H1 (cell line): ENCODE data around the gene RPL26. TPM values are rescaled to one million over a fixed set of nuclear protein-coding genes. Genes with fewer than 3 reads are reported as not detected.

Experiments used
- CTCF ChIA-PET: fragments of 300-600 bp; sonication (Branson Sonifier 250); formaldehyde crosslinking; loops from one replicate; lab custom pipeline; 2021; ENCODE audit not compliant: partially characterized antibody; lab: Charles Lee
- POLR2A ChIA-PET: fragments of 300-600 bp; sonication (Branson Sonifier 250); formaldehyde crosslinking; loops from one replicate; lab custom pipeline; 2021; ENCODE audit warnings: inconsistent platforms; ENCODE audit not compliant: partially characterized antibody; lab: Charles Lee
- DNase-seq, 2 experiments: peaks; one replicate each; pipeline versions ENCODE4 v3.0.0 to v3.0.0-alpha.2; 2010 to 2022; ENCODE audit warnings: low spot score in 2 of 2, low read depth in 1 of 2, mixed read lengths in 1 of 2
- FAIRE-seq: peaks from 2 replicates; lab custom pipeline; 2011; peaks lifted over from hg19 to GRCh38; lab: Jason Lieb, UNC
- H2AFZ ChIP-seq: 2 replicates; pipeline ENCODE4 v1.8.1; 2012; ENCODE audit warnings: low read length, inconsistent platforms
- H2AK5ac ChIP-seq: 2 replicates; pipeline ENCODE4 v1.6.1; 2013; ENCODE audit warnings: low read depth, low read length
- H2BK120ac ChIP-seq: replicated peaks from 2 replicates; pipeline ENCODE3; 2013; ENCODE audit warnings: low read depth, low read length, inconsistent platforms
- H2BK12ac ChIP-seq: 2 replicates; pipeline ENCODE4 v1.6.1; 2013; ENCODE audit warnings: low read depth, low read length
- H2BK15ac ChIP-seq: 2 replicates; pipeline ENCODE4 v1.6.1; 2013; ENCODE audit warnings: low read length
- H2BK20ac ChIP-seq: 2 replicates; pipeline ENCODE4 v1.6.1; 2013; ENCODE audit warnings: low read length
- H2BK5ac ChIP-seq: 2 replicates; pipeline ENCODE4 v1.6.1; 2013; ENCODE audit warnings: low read depth, low read length
- H3K14ac ChIP-seq: 2 replicates; pipeline ENCODE4 v1.6.1; 2013; ENCODE audit warnings: inconsistent platforms; ENCODE audit not compliant: insufficient read length
- H3K18ac ChIP-seq: 2 replicates; pipeline ENCODE4 v1.6.1; 2013; ENCODE audit warnings: low read length; ENCODE audit errors: extremely low read depth
- H3K23ac ChIP-seq: 2 replicates; pipeline ENCODE4 v1.6.1; 2013; ENCODE audit warnings: inconsistent platforms; ENCODE audit not compliant: insufficient read length
- H3K23me2 ChIP-seq: 2 replicates; pipeline ENCODE4 v1.6.1; 2013; ENCODE audit warnings: low read depth, low read length
- H3K27ac ChIP-seq: 2 replicates; pipeline ENCODE4 v1.6.1; 2011; ENCODE audit warnings: low read depth, low read length, inconsistent platforms
- H3K27me3 ChIP-seq, 4 experiments: replicated peaks in 1 of 4; 1 replicate in 1 of 4; 2 replicates in 3 of 4; pipeline versions ENCODE4 v1.6.1 to v1.8.1; 2011 to 2013; ENCODE audit warnings: low read length in 3 of 4, mild to moderate bottlenecking in 3 of 4, inconsistent platforms in 2 of 4, mixed read lengths in 2 of 4, moderate library complexity in 1 of 4; ENCODE audit not compliant: control insufficient read depth in 3 of 4, insufficient read depth in 3 of 4; ENCODE audit errors: extremely low read depth in 1 of 4
- H3K36me3 ChIP-seq, 4 experiments: 2 replicates each; pipeline versions ENCODE4 v1.6.1 to v1.8.1; 2011 to 2013; ENCODE audit warnings: mild to moderate bottlenecking in 4 of 4, low read length in 3 of 4, moderate library complexity in 2 of 4, control low read depth in 1 of 4, inconsistent platforms in 1 of 4; ENCODE audit not compliant: insufficient read depth in 4 of 4, control insufficient read depth in 2 of 4
- H3K4ac ChIP-seq: replicated peaks from 2 replicates; pipeline ENCODE3; 2013; ENCODE audit warnings: low read length, low read depth, mixed read lengths, inconsistent platforms; ENCODE audit not compliant: insufficient read length
- H3K4me1 ChIP-seq, 4 experiments: replicated peaks in 1 of 4; 1 replicate in 1 of 4; 2 replicates in 3 of 4; pipeline versions ENCODE4 v1.6.1 to v1.8.1; 2011 to 2013; ENCODE audit warnings: low read length in 3 of 4, inconsistent platforms in 2 of 4, mixed read lengths in 1 of 4; ENCODE audit not compliant: insufficient read depth in 4 of 4, control insufficient read depth in 3 of 4
- H3K4me2 ChIP-seq, 2 experiments: 2 replicates each; pipeline versions ENCODE4 v1.6.1 to v1.8.1; 2011 to 2013; ENCODE audit warnings: low read depth in 2 of 2, low read length in 2 of 2, control low read depth in 1 of 2, inconsistent platforms in 1 of 2, mild to moderate bottlenecking in 1 of 2; ENCODE audit not compliant: insufficient read depth in 1 of 2
- H3K4me3 ChIP-seq, 4 experiments: fragments of 200-600, 300-600 bp in 1 of 4; sonication (generic), shearing (Covaris generic), sonication (Bioruptor Twin) in 1 of 4; 2 replicates each; pipeline versions ENCODE4 v1.5.1 to v1.8.1; 2011 to 2016; ENCODE audit warnings: low read length in 4 of 4, low read depth in 3 of 4, control low read depth in 2 of 4, inconsistent platforms in 2 of 4, mild to moderate bottlenecking in 2 of 4, mixed read lengths in 1 of 4, moderate library complexity in 1 of 4; ENCODE audit not compliant: insufficient read depth in 2 of 4; ENCODE audit errors: extremely low read depth in 1 of 4
- H3K56ac ChIP-seq: replicated peaks from 2 replicates; pipeline ENCODE3; 2013; ENCODE audit warnings: low read depth, mild to moderate bottlenecking, mixed read lengths, low read length, inconsistent platforms; ENCODE audit not compliant: insufficient read length
- H3K79me1 ChIP-seq: 2 replicates; pipeline ENCODE4 v1.6.1; 2013; ENCODE audit warnings: low read depth, low read length, control low read depth
- H3K79me2 ChIP-seq, 2 experiments: 2 replicates each; pipeline versions ENCODE4 v1.6.1 to v1.8.1; 2012 to 2013; ENCODE audit warnings: low read length in 2 of 2, mild to moderate bottlenecking in 2 of 2, inconsistent platforms in 1 of 2; ENCODE audit not compliant: insufficient read depth in 2 of 2, control insufficient read depth in 1 of 2
- H3K9ac ChIP-seq, 4 experiments: replicated peaks in 1 of 4; 1 replicate in 1 of 4; 2 replicates in 3 of 4; pipeline versions ENCODE4 v1.6.1 to v1.8.1; 2011 to 2013; ENCODE audit warnings: low read depth in 3 of 4, low read length in 3 of 4, control low read depth in 2 of 4, mild to moderate bottlenecking in 2 of 4, moderate library complexity in 2 of 4, inconsistent platforms in 1 of 4; ENCODE audit errors: extremely low read depth in 1 of 4
- H3K9me3 ChIP-seq, 2 experiments: 2 replicates each; pipeline versions ENCODE4 v1.6.1 to v1.8.1; 2012 to 2013; ENCODE audit warnings: mild to moderate bottlenecking in 2 of 2, moderate library complexity in 2 of 2, control low read depth in 1 of 2, inconsistent platforms in 1 of 2, low read depth in 1 of 2, low read length in 1 of 2, mixed read lengths in 1 of 2; ENCODE audit not compliant: insufficient read depth in 2 of 2
- H4K20me1 ChIP-seq, 2 experiments: replicated peaks in 1 of 2; 2 replicates each; pipeline versions ENCODE3 to v1.8.1; 2011 to 2013; ENCODE audit warnings: inconsistent platforms in 2 of 2, low read length in 2 of 2, mild to moderate bottlenecking in 1 of 2; ENCODE audit not compliant: insufficient read depth in 2 of 2, control insufficient read depth in 1 of 2
- H4K5ac ChIP-seq: 2 replicates; pipeline ENCODE4 v1.6.1; 2013; ENCODE audit warnings: low read length, low read depth, mixed read lengths, inconsistent platforms; ENCODE audit not compliant: insufficient read length
- H4K8ac ChIP-seq: 2 replicates; pipeline ENCODE4 v1.8.0; 2013; ENCODE audit warnings: mild to moderate bottlenecking, moderate library complexity, low read length, inconsistent platforms; ENCODE audit not compliant: insufficient read depth; ENCODE audit errors: extremely low read depth
- H4K91ac ChIP-seq: replicated peaks from 2 replicates; pipeline ENCODE3; 2013; ENCODE audit warnings: low read length, mixed read lengths, inconsistent platforms; ENCODE audit not compliant: insufficient read length
- CBX8 ChIP-seq: fragments of 300-800, 300-1000 bp; sonication (generic); IDR thresholded peaks from 2 replicates; pipeline ENCODE4 v1.7.1; 2016; ENCODE audit warnings: low read depth, low read length, borderline replicate concordance
- GTF2F1 ChIP-seq: IDR thresholded peaks from 2 replicates; pipeline ENCODE4 v1.6.1; 2012; ENCODE audit warnings: low read depth, low read length, improper control_type of control experiment, borderline replicate concordance
- HDAC2 ChIP-seq, 2 experiments: fragments of 300-600 bp in 1 of 2; sonication (generic) in 1 of 2; IDR thresholded peaks; 2 replicates each; pipeline ENCODE4 v1.6.1; 2011 to 2012; ENCODE audit warnings: low read depth in 2 of 2, low read length in 2 of 2, mild to moderate bottlenecking in 2 of 2, moderate library complexity in 2 of 2, borderline replicate concordance in 1 of 2, inconsistent platforms in 1 of 2
- HDAC6 ChIP-seq: IDR thresholded peaks from one replicate; pipeline ENCODE4 v1.7.1; 2012; ENCODE audit warnings: low read depth, mild to moderate bottlenecking, inconsistent platforms, low read length, moderate library complexity
- JUND ChIP-seq: IDR thresholded peaks from 2 replicates; pipeline ENCODE4 v1.6.1; 2011; ENCODE audit warnings: mild to moderate bottlenecking, improper control_type of control experiment, low read length
- POLR2A ChIP-seq, 2 experiments: IDR thresholded peaks; 1 replicate in 1 of 2; 2 replicates in 1 of 2; pipeline ENCODE4 v1.6.1; 2011; ENCODE audit warnings: low read depth in 2 of 2, low read length in 2 of 2, mild to moderate bottlenecking in 2 of 2; ENCODE audit errors: control extremely low read depth in 1 of 2
- POLR2AphosphoS5 ChIP-seq: IDR thresholded peaks from 2 replicates; pipeline ENCODE4 v1.6.1; 2011; ENCODE audit warnings: low read depth, low read length
- SIRT6 ChIP-seq: IDR thresholded peaks from one replicate; pipeline ENCODE4 v1.7.1; 2012; ENCODE audit warnings: low read length, inconsistent platforms
- SIX5 ChIP-seq: IDR thresholded peaks from 2 replicates; pipeline ENCODE4 v1.6.1; 2011; ENCODE audit warnings: mild to moderate bottlenecking, low read depth, low read length
- SP4 ChIP-seq: IDR thresholded peaks from 2 replicates; pipeline ENCODE4 v1.6.1; 2012; ENCODE audit warnings: low read length, inconsistent platforms
- SUZ12 ChIP-seq: fragments of 200-600 bp; sonication (generic); IDR thresholded peaks from 2 replicates; pipeline ENCODE4 v1.6.1; 2012; ENCODE audit warnings: mild to moderate bottlenecking, inconsistent platforms, low read length, moderate library complexity, mixed read lengths
- TBP ChIP-seq: IDR thresholded peaks from 2 replicates; pipeline ENCODE4 v1.6.1; 2011; ENCODE audit warnings: low read depth, low read length, improper control_type of control experiment
- TCF12 ChIP-seq: IDR thresholded peaks from 2 replicates; pipeline ENCODE4 v1.6.1; 2011; ENCODE audit warnings: low read depth, mild to moderate bottlenecking, low read length
- YY1 ChIP-seq: IDR thresholded peaks from 2 replicates; pipeline ENCODE4 v1.6.1; 2011; ENCODE audit warnings: low read depth, mild to moderate bottlenecking, low read length
- WGBS, 2 experiments: shearing (Covaris generic) in 1 of 2; methylation state at CpG; one replicate each; pipeline versions ENCODE4 v1.1.6 to v1.1.7; 2013 to 2015; ENCODE audit warnings: low lambda C conversion rate in 2 of 2, mixed read lengths in 2 of 2, inconsistent platforms in 1 of 2, low coverage in 1 of 2, missing lambda C conversion rate in 1 of 2; ENCODE audit not compliant: insufficient replicate concordance in 2 of 2, insufficient coverage in 1 of 2, insufficient read length in 1 of 2; ENCODE audit errors: extremely low coverage in 1 of 2, missing lambda C conversion rate in 1 of 2; 5-methylcytosine and 5-hydroxymethylcytosine counted together
- polyA plus RNA-seq, 7 experiments: library from polyadenylated mRNA; depleted of rRNA in 3 of 7; stranded (reverse) in 5 of 7; unstranded in 2 of 7; fragments of >200 nt in 5 of 7; fragments of 200-250 nt in 2 of 7; gene quantifications; 1 replicate in 5 of 7; 2 replicates in 1 of 7; 4 replicates in 1 of 7; pipeline versions ENCODE4 v1.2.1 to v1.2.3, GENCODE V29; 2011 to 2013; ENCODE audit warnings: missing spikeins in 2 of 7, mixed read lengths in 2 of 7
- total RNA-seq: library from RNA; stranded (reverse); fragmentation: NEBNext Ultra II Directional; extraction: Animal tissue kit (Norgen Biotek cat#: 25700); gene quantifications from 2 replicates; pipeline ENCODE4 v1.2.1, GENCODE V29; 2021

The RPL26 gene
- total and polyA plus RNA-seq, 2 of the 8 experiments (the other 6 are each of a cell fraction or from before 2014, with no cell fraction given): 1,963 to 2,554 TPM

DNA sequence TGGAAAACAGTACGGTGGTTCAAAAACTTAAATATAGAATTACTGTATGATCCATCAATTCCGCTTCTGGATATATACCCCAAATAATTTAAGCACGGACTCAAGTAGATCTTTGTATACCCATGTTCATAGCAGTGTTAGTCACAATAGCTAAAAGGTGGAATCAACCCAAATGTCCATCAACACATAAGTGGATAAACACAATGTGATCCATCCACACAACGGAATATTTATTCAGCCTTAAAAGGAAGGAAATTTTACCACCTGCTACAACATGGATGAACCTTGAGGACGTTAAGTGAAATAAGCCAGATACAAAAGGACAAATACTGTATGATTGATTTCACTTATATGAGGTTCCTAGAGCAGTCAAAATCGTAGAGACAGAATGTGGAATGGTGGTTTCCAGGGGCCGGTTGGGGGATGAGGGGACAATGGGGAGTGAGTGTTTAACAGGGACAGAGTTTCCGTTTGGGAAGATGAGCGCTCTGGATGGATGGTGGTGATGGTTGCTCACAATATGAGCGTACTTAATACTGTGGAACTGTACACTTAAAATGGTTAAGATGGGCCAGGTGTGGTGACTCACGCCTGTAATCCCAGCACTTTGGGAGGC lies 20.0 kb upstream of the RPL26 start:
- no peak overlapping the region for H4K5ac ChIP-seq
- H2AFZ ChIP-seq: no peak overlapping the region
- H2BK20ac ChIP-seq: no peak overlapping the region
- no peak overlapping the region for H4K91ac ChIP-seq
- H3K23me2 ChIP-seq: no peaks in the 10 kb centered on the region; the same call in 1 of the 2 replicates
- no peak overlapping the region for H3K23ac ChIP-seq
- no peak overlapping the region for H3K9ac ChIP-seq
- FAIRE-seq (no peak), DNase-seq (no peak)
- ChIA-PET CTCF (no interaction called here), POLR2A (interaction anchor here (1.2 kb wide), 1 partner anchor 10 kb away, joined by 3 read pairs; no protein-coding TSS in a partner anchor)
- TF ChIP-seq SIRT6 (no peak), JUND (no peak), SUZ12 (no peak), POLR2AphosphoS5 (no peak), TCF12 (no peak), GTF2F1 (no peak), HDAC2 (IDR thresholded peaks at IDR 0.05; ENCODE audit: borderline replicate concordance in 1 of 2, low read depth in 2 of 2, low read length in 2 of 2) (no peak), HDAC6 (no peak), SP4 (no peak), POLR2A (IDR thresholded peaks at IDR 0.05; ENCODE audit: control extremely low read depth in 1 of 2, low read depth in 2 of 2, low read length in 2 of 2) (no peak), YY1 (no peak), CBX8 (no peak), SIX5 (no peak), TBP (no peak)
- no peak overlapping the region for H3K56ac ChIP-seq
- no peak overlapping the region for H3K14ac ChIP-seq
- H4K8ac ChIP-seq: no peak overlapping the region
- no peaks in the 10 kb centered on the region for H3K4me1 ChIP-seq
- H3K27ac ChIP-seq: no peak overlapping the region
- 87% methylated on average over 11 of the region's 11 CpGs; no CpG with 5 or more reads in 1 of the 2 experiments for WGBS, 2 experiments
- H2BK5ac ChIP-seq: no peak overlapping the region
- H4K20me1 ChIP-seq: no peaks in the 10 kb centered on the region
- no peak overlapping the region for H2BK15ac ChIP-seq
- no peak overlapping the region for H3K18ac ChIP-seq
- no peak overlapping the region for H2BK12ac ChIP-seq
- H2AK5ac ChIP-seq: no peak overlapping the region
- no peak overlapping the region for H3K4me2 ChIP-seq
- no peak overlapping the region for H2BK120ac ChIP-seq
- H3K79me2 ChIP-seq: no peaks in the 10 kb centered on the region
- no peaks in the 10 kb centered on the region for H3K27me3 ChIP-seq
- H3K4me3 ChIP-seq: no peak overlapping the region
- H3K79me1 ChIP-seq: no peaks in the 10 kb centered on the region
- H3K4ac ChIP-seq: no peak overlapping the region
- no peaks in the 10 kb centered on the region for H3K36me3 ChIP-seq
- H3K9me3 ChIP-seq: no peaks in the 10 kb centered on the region
